ENCODE measurements around the gene PKDCC. TPM values are rescaled to one million over a fixed set of nuclear protein-coding genes. Genes with fewer than 3 reads are reported as not detected.
"Not testable (repeated sequence)": the region's sequence is repeated elsewhere in the genome, so short reads cannot be mapped to it uniquely, and the experiment has no call there.

The PKDCC gene
- total RNA-seq, 1 experiment from 2014 or later: 60.1 TPM

- Histone ChIP-seq H3K9me3 (replicated peaks) (no peaks in the 10 kb centered on the region), H3K4me1 (replicated peaks) (peaks cover 6% of the 10 kb centered on the region; the same call in 1 of the 2 replicates), H3K4me3 (no peak overlapping the region), H3K36me3 (peaks cover 66% of the 10 kb centered on the region), H3K27me3 (replicated peaks) (no peaks in the 10 kb centered on the region), H3K27ac (no peak overlapping the region)
- no peak for DNase-seq (ENCODE audit: low read depth in 1 of 2, low spot score in 2 of 2)
These were observed 10.2 kb downstream of the PKDCC start for GRCh38 chr2:42057902-42058450.

GRCh38 chr2:42059261-42059898 is 11.6 kb downstream of the PKDCC start:
- Histone ChIP-seq H3K4me1 (replicated peaks) (peaks cover 15% of the 10 kb centered on the region), H3K9me3 (replicated peaks) (no peaks in the 10 kb centered on the region), H3K4me3 (no peak overlapping the region), H3K27ac (no peak overlapping the region), H3K36me3 (peaks cover 54% of the 10 kb centered on the region), H3K27me3 (replicated peaks) (no peaks in the 10 kb centered on the region)
- no peak for DNase-seq (ENCODE audit: low read depth in 1 of 2, low spot score in 2 of 2)

GRCh38 chr2:42060028-42060427 is 12.2 kb downstream of the PKDCC start:
- Histone ChIP-seq H3K27me3 (replicated peaks) (no peaks in the 10 kb centered on the region), H3K9me3 (replicated peaks) (no peaks in the 10 kb centered on the region), H3K4me1 (replicated peaks) (peaks cover 21% of the 10 kb centered on the region), H3K27ac (no peak overlapping the region), H3K4me3 (no peak overlapping the region), H3K36me3 (peaks cover 47% of the 10 kb centered on the region)
- DNase-seq (ENCODE audit: low read depth in 1 of 2, low spot score in 2 of 2): no peak

GRCh38 chr2:42060718-42061619 is 13.1 kb downstream of the PKDCC start:
- peaks cover 38% of the 10 kb centered on the region for H3K36me3 ChIP-seq
- no peak overlapping the region for H3K27ac ChIP-seq
- H3K4me1 ChIP-seq (replicated peaks): peaks cover 23% of the 10 kb centered on the region
- H3K27me3 ChIP-seq (replicated peaks): no peaks in the 10 kb centered on the region
- DNase-seq (ENCODE audit: low read depth in 1 of 2, low spot score in 2 of 2): no peak
- H3K4me3 ChIP-seq: no peak overlapping the region
- H3K9me3 ChIP-seq (replicated peaks): no peaks in the 10 kb centered on the region

- no peaks in the 10 kb centered on the region for H3K27me3 ChIP-seq (replicated peaks)
- H3K4me3 ChIP-seq: no peak overlapping the region
- DNase-seq (ENCODE audit: low read depth in 1 of 2, low spot score in 2 of 2): no peak
- no peaks in the 10 kb centered on the region for H3K9me3 ChIP-seq (replicated peaks)
- H3K36me3 ChIP-seq: peaks cover 29% of the 10 kb centered on the region
- H3K27ac ChIP-seq: no peak overlapping the region
- H3K4me1 ChIP-seq (replicated peaks): peaks cover 23% of the 10 kb centered on the region
These were observed 14.0 kb downstream of the PKDCC start for GRCh38 chr2:42061839-42062238.

GRCh38 chr2:42063431-42064171 is 15.8 kb downstream of the PKDCC start:
- Histone ChIP-seq H3K9me3 (replicated peaks) (no peaks in the 10 kb centered on the region), H3K27ac (peak overlapping the region; percentile 51), H3K36me3 (peaks cover 11% of the 10 kb centered on the region), H3K4me3 (no peak overlapping the region), H3K4me1 (replicated peaks) (peaks cover 28% of the 10 kb centered on the region), H3K27me3 (replicated peaks) (no peaks in the 10 kb centered on the region)
- peak in 1 of 2 experiments; percentile 16 for DNase-seq (ENCODE audit: low read depth in 1 of 2, low spot score in 2 of 2)

- DNase-seq (ENCODE audit: low read depth in 1 of 2, low spot score in 2 of 2): peak; percentile 67 to 75
- H3K4me1 ChIP-seq (replicated peaks): peaks cover 33% of the 10 kb centered on the region
- H3K27ac ChIP-seq: peak overlapping the region; percentile 51
- no peaks in the 10 kb centered on the region for H3K27me3 ChIP-seq (replicated peaks)
- H3K9me3 ChIP-seq (replicated peaks): no peaks in the 10 kb centered on the region
- H3K4me3 ChIP-seq: no peak overlapping the region
- H3K36me3 ChIP-seq: peaks cover 3% of the 10 kb centered on the region
These were observed 16.7 kb downstream of the PKDCC start for GRCh38 chr2:42064417-42064942.

- H3K27me3 ChIP-seq (replicated peaks); H3K36me3 ChIP-seq; H3K4me3 ChIP-seq; H3K27ac ChIP-seq; DNase-seq (ENCODE audit: low read depth in 1 of 2, low spot score in 2 of 2); H3K9me3 ChIP-seq (replicated peaks): not testable (repeated sequence)
- H3K4me1 ChIP-seq (replicated peaks): peaks cover 33% of the 10 kb centered on the region
These were observed 17.9 kb downstream of the PKDCC start for GRCh38 chr2:42065753-42066152.

GRCh38 chr2:42067001-42067400 is 19.2 kb downstream of the PKDCC start:
- not testable (repeated sequence) for H3K4me3 ChIP-seq; H3K27me3 ChIP-seq (replicated peaks); DNase-seq (ENCODE audit: low read depth in 1 of 2, low spot score in 2 of 2); H3K9me3 ChIP-seq (replicated peaks); H3K27ac ChIP-seq; H3K36me3 ChIP-seq
- peaks cover 39% of the 10 kb centered on the region for H3K4me1 ChIP-seq (replicated peaks)

- no peaks in the 10 kb centered on the region for H3K27me3 ChIP-seq (replicated peaks)
- H3K4me1 ChIP-seq (replicated peaks): peaks cover 44% of the 10 kb centered on the region
- H3K4me3 ChIP-seq: no peak overlapping the region
- no peaks in the 10 kb centered on the region for H3K36me3 ChIP-seq
- DNase-seq (ENCODE audit: low read depth in 1 of 2, low spot score in 2 of 2): no peak
- no peaks in the 10 kb centered on the region for H3K9me3 ChIP-seq (replicated peaks)
- H3K27ac ChIP-seq: no peak overlapping the region
These were observed 19.7 kb downstream of the PKDCC start for GRCh38 chr2:42067521-42067920.

- H3K9me3 ChIP-seq (replicated peaks): no peaks in the 10 kb centered on the region
- peak; percentile 37 to 46 for DNase-seq (ENCODE audit: low read depth in 1 of 2, low spot score in 2 of 2)
These were observed 20.9 kb downstream of the PKDCC start for GRCh38 chr2:42068571-42069178.

GRCh38 chr2:42069568-42069967 is 21.7 kb downstream of the PKDCC start:
- no peaks in the 10 kb centered on the region for H3K36me3 ChIP-seq
- no peak overlapping the region for H3K4me3 ChIP-seq
- peaks cover 31% of the 10 kb centered on the region for H3K4me1 ChIP-seq (replicated peaks)
- H3K27me3 ChIP-seq (replicated peaks): no peaks in the 10 kb centered on the region
- H3K27ac ChIP-seq: no peak overlapping the region
- no peaks in the 10 kb centered on the region for H3K9me3 ChIP-seq (replicated peaks)
- no peak for DNase-seq (ENCODE audit: low read depth in 1 of 2, low spot score in 2 of 2)

More at GRCh38 chr2:42068571-42069178, 20.9 kb downstream of the PKDCC start:
- no peaks in the 10 kb centered on the region for H3K36me3 ChIP-seq
- H3K27me3 ChIP-seq (replicated peaks): no peaks in the 10 kb centered on the region
- no peak overlapping the region for H3K4me3 ChIP-seq
- H3K27ac ChIP-seq: no peak overlapping the region
- H3K4me1 ChIP-seq (replicated peaks): peaks cover 40% of the 10 kb centered on the region

- no peaks in the 10 kb centered on the region for H3K36me3 ChIP-seq
- H3K27ac ChIP-seq: no peak overlapping the region
- no peaks in the 10 kb centered on the region for H3K27me3 ChIP-seq (replicated peaks)
- peaks cover 25% of the 10 kb centered on the region for H3K4me1 ChIP-seq (replicated peaks)
- no peak overlapping the region for H3K4me3 ChIP-seq
- DNase-seq (ENCODE audit: low read depth in 1 of 2, low spot score in 2 of 2): no peak
- H3K9me3 ChIP-seq (replicated peaks): no peaks in the 10 kb centered on the region
These were observed 24.0 kb downstream of the PKDCC start for GRCh38 chr2:42071791-42072190.
